IMR-90 (cell line): ENCODE measurements around the gene EVA1A. TPM values are rescaled to one million over a fixed set of nuclear protein-coding genes. Genes with fewer than 3 reads are reported as not detected.

Experiments used
- ATAC-seq: fragments of 200-7000 bp; cut with Tn5 transposase; 2 replicates; pipeline ENCODE4 v1.9.1; 2020; ENCODE audit warnings: low read depth, mild to moderate bottlenecking, moderate library complexity
- BruUV-seq: library from RNA; stranded (reverse); fragments of 400-500 nt; replicated peaks from 2 replicates; lab custom pipeline; 2021; lab: Mats Ljungman, UMichigan
- CTCF ChIA-PET: fragments of 300-600 bp; formaldehyde crosslinking; extraction: SDS; loops from one replicate; lab custom pipeline; 2021; ENCODE audit warnings: antibody characterized with exemption; lab: Yijun Ruan, JAX
- POLR2A ChIA-PET: fragments of 300-600 bp; sonication (Branson Sonifier 250); formaldehyde crosslinking; loops from one replicate; lab custom pipeline; 2022; ENCODE audit warnings: antibody characterized with exemption; ENCODE audit not compliant: unreplicated experiment; lab: Charles Lee
- DNase-seq: peaks from one replicate; pipeline ENCODE4 v3.0.0; 2013
- H2AFZ ChIP-seq: replicated peaks from 2 replicates; pipeline ENCODE3; 2013; ENCODE audit warnings: low read length, mild to moderate bottlenecking; ENCODE audit not compliant: poor library complexity
- H2AK5ac ChIP-seq: 2 replicates; pipeline ENCODE4 v1.6.1; 2013; ENCODE audit warnings: low read depth, low read length, inconsistent platforms
- H2AK9ac ChIP-seq: replicated peaks from 2 replicates; pipeline ENCODE3; 2013; ENCODE audit warnings: mild to moderate bottlenecking, low read depth, low read length, moderate library complexity; ENCODE audit not compliant: poor library complexity
- H2BK120ac ChIP-seq: 2 replicates; pipeline ENCODE4 v1.6.1; 2013; ENCODE audit warnings: low read depth, low read length, inconsistent platforms
- H2BK15ac ChIP-seq: 3 replicates; pipeline ENCODE4 v1.6.1; 2013; ENCODE audit warnings: low read depth, low read length, inconsistent platforms
- H2BK20ac ChIP-seq: 2 replicates; pipeline ENCODE4 v1.6.1; 2013; ENCODE audit warnings: low read depth, mild to moderate bottlenecking, inconsistent platforms, low read length, moderate library complexity
- H2BK5ac ChIP-seq: 2 replicates; pipeline ENCODE4 v1.6.1; 2013; ENCODE audit warnings: mild to moderate bottlenecking, low read depth, low read length, inconsistent platforms; ENCODE audit not compliant: poor library complexity, severe bottlenecking
- H3K14ac ChIP-seq: replicated peaks from 2 replicates; pipeline ENCODE4 v1.6.1; 2013; ENCODE audit warnings: low read depth, low read length, inconsistent platforms
- H3K18ac ChIP-seq: 2 replicates; pipeline ENCODE4 v1.6.1; 2013; ENCODE audit warnings: low read depth, low read length, control low read depth
- H3K23ac ChIP-seq: 2 replicates; pipeline ENCODE4 v1.6.1; 2013; ENCODE audit warnings: low read depth, low read length, inconsistent platforms
- H3K27ac ChIP-seq: 2 replicates; pipeline ENCODE4 v1.5.1; 2013; ENCODE audit warnings: mild to moderate bottlenecking, control low read depth, low read length; ENCODE audit not compliant: insufficient read depth
- H3K27me3 ChIP-seq: 2 replicates; pipeline ENCODE4 v1.6.1; 2013; ENCODE audit warnings: low read length; ENCODE audit not compliant: control insufficient read depth, insufficient read depth
- H3K36me3 ChIP-seq: 2 replicates; pipeline ENCODE4 v1.6.1; 2013; ENCODE audit warnings: low read length, mixed read lengths; ENCODE audit not compliant: control insufficient read depth, insufficient read depth
- H3K4ac ChIP-seq: 2 replicates; pipeline ENCODE4 v1.6.1; 2013; ENCODE audit warnings: low read depth, low read length, inconsistent platforms
- H3K4me1 ChIP-seq: 2 replicates; pipeline ENCODE4 v1.6.1; 2013; ENCODE audit warnings: low read length, mixed read lengths; ENCODE audit not compliant: control insufficient read depth, insufficient read depth
- H3K4me2 ChIP-seq: 2 replicates; pipeline ENCODE4 v1.6.1; 2013; ENCODE audit warnings: low read depth, mild to moderate bottlenecking, control low read depth, low read length, moderate library complexity
- H3K4me3 ChIP-seq: 2 replicates; pipeline ENCODE4 v1.5.1; 2013; ENCODE audit warnings: low read depth, mild to moderate bottlenecking, control low read depth, low read length, moderate library complexity; ENCODE audit not compliant: insufficient read depth
- H3K56ac ChIP-seq: 2 replicates; pipeline ENCODE4 v1.6.1; 2013; ENCODE audit warnings: low read length, inconsistent platforms; ENCODE audit not compliant: insufficient read depth; ENCODE audit errors: extremely low read depth
- H3K79me1 ChIP-seq, 2 experiments: 2 replicates each; pipeline ENCODE4 v1.6.1; 2013; ENCODE audit warnings: low read length in 2 of 2, inconsistent platforms in 1 of 2, low read depth in 1 of 2
- H3K9ac ChIP-seq: 2 replicates; pipeline ENCODE4 v1.6.1; 2013; ENCODE audit warnings: low read depth, low read length, control low read depth
- H3K9me1 ChIP-seq: 2 replicates; pipeline ENCODE4 v1.6.1; 2013; ENCODE audit warnings: low read length, inconsistent platforms; ENCODE audit not compliant: insufficient read depth
- H3K9me3 ChIP-seq: 2 replicates; pipeline ENCODE4 v1.6.1; 2013; ENCODE audit warnings: low read length; ENCODE audit not compliant: control insufficient read depth, insufficient read depth
- H4K20me1 ChIP-seq: 2 replicates; pipeline ENCODE4 v1.6.1; 2013; ENCODE audit warnings: low read length, inconsistent platforms; ENCODE audit not compliant: insufficient read depth
- H4K5ac ChIP-seq: 2 replicates; pipeline ENCODE4 v1.6.1; 2013; ENCODE audit warnings: mild to moderate bottlenecking, low read depth, low read length, control low read depth
- H4K8ac ChIP-seq, 2 experiments: 2 replicates each; pipeline ENCODE4 v1.6.1; 2013; ENCODE audit warnings: low read depth in 2 of 2, low read length in 2 of 2, control low read depth in 1 of 2, inconsistent platforms in 1 of 2
- H4K91ac ChIP-seq: 2 replicates; pipeline ENCODE4 v1.6.1; 2013; ENCODE audit warnings: low read depth, low read length, inconsistent platforms; ENCODE audit not compliant: insufficient read depth
- BHLHE40 ChIP-seq: fragments of 150-350 bp; IDR thresholded peaks from 2 replicates; pipeline ENCODE4 v1.6.1; 2016; ENCODE audit warnings: mild to moderate bottlenecking, low read depth, low read length
- CEBPB ChIP-seq: IDR thresholded peaks from 2 replicates; pipeline ENCODE4 v1.6.1; 2012; ENCODE audit warnings: low read depth, low read length, improper control_type of control experiment
- CHD1 ChIP-seq: IDR thresholded peaks from 2 replicates; pipeline ENCODE4 v1.6.1; 2012; ENCODE audit warnings: low read depth, low read length, improper control_type of control experiment
- FOS ChIP-seq: fragments of 150-350 bp; IDR thresholded peaks from 2 replicates; pipeline ENCODE4 v1.6.1; 2016; ENCODE audit warnings: low read depth, low read length
- MAFK ChIP-seq: IDR thresholded peaks from 2 replicates; pipeline ENCODE4 v1.6.1; 2012; ENCODE audit warnings: low read depth, low read length, improper control_type of control experiment
- MXI1 ChIP-seq: IDR thresholded peaks from 2 replicates; pipeline ENCODE4 v1.6.1; 2012; ENCODE audit warnings: low read depth, mild to moderate bottlenecking, low read length, moderate library complexity, borderline replicate concordance
- NFE2L2 ChIP-seq: fragments of 150-350 bp; IDR thresholded peaks from 2 replicates; pipeline ENCODE4 v1.6.1; 2016; ENCODE audit warnings: low read depth, mild to moderate bottlenecking, low read length
- POLR2A ChIP-seq: IDR thresholded peaks from 2 replicates; pipeline ENCODE4 v1.6.1; 2012; ENCODE audit warnings: mild to moderate bottlenecking, low read depth, low read length
- RAD21 ChIP-seq: IDR thresholded peaks from 2 replicates; pipeline ENCODE4 v1.6.1; 2012; ENCODE audit warnings: low read length, improper control_type of control experiment
- RCOR1 ChIP-seq: IDR thresholded peaks from 2 replicates; pipeline ENCODE4 v1.6.1; 2012; ENCODE audit warnings: mild to moderate bottlenecking, low read length, improper control_type of control experiment; ENCODE audit not compliant: insufficient replicate concordance
- RFX5 ChIP-seq: IDR thresholded peaks from 2 replicates; pipeline ENCODE4 v1.8.0; 2012; ENCODE audit warnings: low read depth, mild to moderate bottlenecking, low read length, moderate library complexity
- SMC3 ChIP-seq: fragments of 150-350 bp; IDR thresholded peaks from 2 replicates; pipeline ENCODE4 v1.6.1; 2016; ENCODE audit warnings: low read depth, mild to moderate bottlenecking, antibody characterized with exemption, low read length, moderate library complexity
- WGBS, 2 experiments: methylation state at CpG; one replicate each; pipeline versions ENCODE4 v1.1.5 to v1.1.7; 2013; ENCODE audit warnings: missing lambda C conversion rate in 2 of 2; ENCODE audit not compliant: insufficient read length in 1 of 2; ENCODE audit errors: extremely low coverage in 2 of 2; 5-methylcytosine and 5-hydroxymethylcytosine counted together
- dilution Hi-C: fragments of 300-500 bp; cut with HindIII; formaldehyde crosslinking; loops from one replicate; pipeline ENCODE4 v1.14.3; 2018; ENCODE audit warnings: low sequenced_read_pairs; ENCODE audit not compliant: unreplicated experiment
- in situ Hi-C: fragments of 300-500 bp; cut with MboI; formaldehyde crosslinking; loops from 3 replicates; pipeline ENCODE4 v1.14.3; 2019; ENCODE audit warnings: low sequenced_read_pairs, inconsistent platforms, mixed read lengths
- intact Hi-C: fragments of 100-400 bp; cut with micrococcal nuclease; formaldehyde crosslinking; loops from 2 replicates; pipeline ENCODE4 v1.10.0; 2022
- polyA plus RNA-seq, 3 experiments: library from polyadenylated mRNA; depleted of rRNA; stranded (reverse); fragments of >200 nt; gene quantifications; 2 replicates each; pipeline ENCODE4 v1.2.3, GENCODE V29; 2012; ENCODE audit warnings: low replicate concordance in 1 of 3
- total RNA-seq: library from RNA; depleted of rRNA; stranded (reverse); fragments of >200 nt; gene quantifications from 2 replicates; pipeline ENCODE4 v1.2.3, GENCODE V29; 2012
- TF ChIP-seq, protein P1 (sequence below): fragments of 150-350 bp; IDR thresholded peaks from 2 replicates; pipeline ENCODE4 v1.6.1; 2017; ENCODE audit warnings: mild to moderate bottlenecking, antibody characterized with exemption, low read length, low read depth
- TF ChIP-seq, protein P2 (sequence below): conservative IDR thresholded peaks from 2 replicates; pipeline ENCODE4 v1.5.1; 2012; ENCODE audit warnings: mild to moderate bottlenecking, low read depth, low read length, improper control_type of control experiment
- TF ChIP-seq, protein P3 (sequence below): fragments of 150-350 bp; IDR thresholded peaks from 2 replicates; pipeline ENCODE4 v1.6.1; 2016; ENCODE audit warnings: low read depth, mild to moderate bottlenecking, low read length, moderate library complexity, borderline replicate concordance

Gene EVA1A
- total and polyA plus RNA-seq, 2 of the 4 experiments (the other 2 are of a cell fraction) = 54.5 to 93.7 TPM

DNA sequence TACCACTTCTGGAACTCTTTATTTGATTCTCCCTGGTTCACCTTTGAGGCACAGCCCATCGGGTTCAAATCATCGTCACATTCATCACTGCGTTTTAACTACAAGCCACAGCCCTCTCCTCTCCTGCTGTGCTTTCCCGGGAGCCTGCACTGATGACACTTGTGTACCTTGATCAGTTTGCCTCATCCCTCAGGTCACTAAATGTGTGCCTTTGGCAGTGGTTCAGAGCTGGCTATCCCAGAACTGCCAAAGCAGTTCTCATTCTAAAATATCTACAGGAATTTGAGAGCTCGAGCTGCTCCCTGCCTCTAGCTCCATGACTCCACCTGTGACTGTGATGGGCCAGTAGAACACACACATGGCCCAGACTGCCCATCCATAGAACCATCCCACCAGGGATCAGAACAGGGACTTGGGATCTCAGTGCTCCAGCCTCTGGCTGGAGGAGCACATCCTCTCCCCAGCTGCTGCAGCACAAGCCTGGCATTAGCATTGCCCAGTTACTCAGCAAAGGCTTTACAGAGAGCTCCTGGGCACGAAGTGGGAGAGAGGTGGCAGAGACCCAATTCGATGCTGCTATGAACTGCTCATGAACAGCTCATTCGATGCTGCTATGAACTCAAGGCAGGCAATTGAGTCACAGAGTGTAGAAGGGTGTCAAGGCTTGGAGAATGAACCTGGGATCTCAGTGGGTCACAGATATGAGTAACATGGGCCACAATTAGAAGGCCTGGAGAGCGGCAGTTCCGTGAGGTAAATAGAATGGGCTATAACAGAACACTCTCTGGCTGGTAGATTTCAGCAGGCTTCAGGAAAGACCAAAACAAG is 41.9 kb downstream of the EVA1A start:
- no peak overlapping the region for H2BK20ac ChIP-seq
- no peak overlapping the region for H3K4ac ChIP-seq
- no peak overlapping the region for H3K18ac ChIP-seq
- H2BK5ac ChIP-seq = no peak overlapping the region
- no peak overlapping the region for H3K4me2 ChIP-seq
- no peak overlapping the region for H2AFZ ChIP-seq
- intact Hi-C loops (no loop called here), in situ Hi-C loops (no loop called here), dilution Hi-C loops (no loop called here)
- H4K20me1 ChIP-seq = peaks cover 23% of the 10 kb centered on the region
- peaks cover 3% of the 10 kb centered on the region; the same call in 1 of the 2 replicates for H3K4me1 ChIP-seq
- H2AK9ac ChIP-seq = no peak overlapping the region
- no peak overlapping the region for H4K5ac ChIP-seq
- no peak overlapping the region for H3K14ac ChIP-seq
- no peaks in the 10 kb centered on the region for H3K27me3 ChIP-seq
- H4K8ac ChIP-seq = no peak overlapping the region
- H3K9me3 ChIP-seq = no peaks in the 10 kb centered on the region
- peaks cover 26% of the 10 kb centered on the region for H3K9me1 ChIP-seq
- no peak overlapping the region for H2AK5ac ChIP-seq
- ATAC-seq (no peak), DNase-seq (peak; percentile 35)
- ChIA-PET CTCF (no interaction called here), POLR2A (no interaction called here)
- H3K9ac ChIP-seq = no peak overlapping the region
- H3K23ac ChIP-seq = no peak overlapping the region
- no TSS peak for BruUV-seq
- 91% methylated on average over 5 of the region's 10 CpGs; no CpG with 5 or more reads in 1 of the 2 experiments for WGBS, 2 experiments
- peaks cover 48 to 70% of the 10 kb centered on the region in 2 experiments for H3K79me1 ChIP-seq
- H2BK15ac ChIP-seq = no peak overlapping the region
- peaks cover 17% of the 10 kb centered on the region for H3K36me3 ChIP-seq
- no peak overlapping the region for H3K27ac ChIP-seq
- H2BK120ac ChIP-seq = no peak overlapping the region
- H3K56ac ChIP-seq = no peak overlapping the region
- no peak overlapping the region for H3K4me3 ChIP-seq
- H4K91ac ChIP-seq = no peak overlapping the region
- TF ChIP-seq RAD21 (no peak), NFE2L2 (no peak), FOS (no peak), MXI1 (no peak), POLR2A (no peak), CHD1 (no peak), SMC3 (no peak), RCOR1 (no peak), CEBPB (no peak), MAFK (no peak), RFX5 (no peak), BHLHE40 (no peak)
- TF ChIP-seq, protein P1, sequence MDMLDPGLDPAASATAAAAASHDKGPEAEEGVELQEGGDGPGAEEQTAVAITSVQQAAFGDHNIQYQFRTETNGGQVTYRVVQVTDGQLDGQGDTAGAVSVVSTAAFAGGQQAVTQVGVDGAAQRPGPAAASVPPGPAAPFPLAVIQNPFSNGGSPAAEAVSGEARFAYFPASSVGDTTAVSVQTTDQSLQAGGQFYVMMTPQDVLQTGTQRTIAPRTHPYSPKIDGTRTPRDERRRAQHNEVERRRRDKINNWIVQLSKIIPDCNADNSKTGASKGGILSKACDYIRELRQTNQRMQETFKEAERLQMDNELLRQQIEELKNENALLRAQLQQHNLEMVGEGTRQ = no peak
- TF ChIP-seq, protein P2, sequence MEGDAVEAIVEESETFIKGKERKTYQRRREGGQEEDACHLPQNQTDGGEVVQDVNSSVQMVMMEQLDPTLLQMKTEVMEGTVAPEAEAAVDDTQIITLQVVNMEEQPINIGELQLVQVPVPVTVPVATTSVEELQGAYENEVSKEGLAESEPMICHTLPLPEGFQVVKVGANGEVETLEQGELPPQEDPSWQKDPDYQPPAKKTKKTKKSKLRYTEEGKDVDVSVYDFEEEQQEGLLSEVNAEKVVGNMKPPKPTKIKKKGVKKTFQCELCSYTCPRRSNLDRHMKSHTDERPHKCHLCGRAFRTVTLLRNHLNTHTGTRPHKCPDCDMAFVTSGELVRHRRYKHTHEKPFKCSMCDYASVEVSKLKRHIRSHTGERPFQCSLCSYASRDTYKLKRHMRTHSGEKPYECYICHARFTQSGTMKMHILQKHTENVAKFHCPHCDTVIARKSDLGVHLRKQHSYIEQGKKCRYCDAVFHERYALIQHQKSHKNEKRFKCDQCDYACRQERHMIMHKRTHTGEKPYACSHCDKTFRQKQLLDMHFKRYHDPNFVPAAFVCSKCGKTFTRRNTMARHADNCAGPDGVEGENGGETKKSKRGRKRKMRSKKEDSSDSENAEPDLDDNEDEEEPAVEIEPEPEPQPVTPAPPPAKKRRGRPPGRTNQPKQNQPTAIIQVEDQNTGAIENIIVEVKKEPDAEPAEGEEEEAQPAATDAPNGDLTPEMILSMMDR = no peak
- TF ChIP-seq, protein P3, sequence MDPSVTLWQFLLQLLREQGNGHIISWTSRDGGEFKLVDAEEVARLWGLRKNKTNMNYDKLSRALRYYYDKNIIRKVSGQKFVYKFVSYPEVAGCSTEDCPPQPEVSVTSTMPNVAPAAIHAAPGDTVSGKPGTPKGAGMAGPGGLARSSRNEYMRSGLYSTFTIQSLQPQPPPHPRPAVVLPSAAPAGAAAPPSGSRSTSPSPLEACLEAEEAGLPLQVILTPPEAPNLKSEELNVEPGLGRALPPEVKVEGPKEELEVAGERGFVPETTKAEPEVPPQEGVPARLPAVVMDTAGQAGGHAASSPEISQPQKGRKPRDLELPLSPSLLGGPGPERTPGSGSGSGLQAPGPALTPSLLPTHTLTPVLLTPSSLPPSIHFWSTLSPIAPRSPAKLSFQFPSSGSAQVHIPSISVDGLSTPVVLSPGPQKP = no peak
